Stomach (tissue), 4 donors: ENCODE data around the gene FAM13C.

Source experiments
- CTCF ChIP-seq, 7 experiments: fragments of 450-650 bp in 4 of 7; fragments of 200-600 bp in 3 of 7; sonication (generic) in 3 of 7; IDR thresholded peaks; one replicate each; pipeline ENCODE4 v1.5.1; 2016 to 2019; ENCODE audit warnings: antibody characterized with exemption in 7 of 7, control low read depth in 2 of 7, mild to moderate bottlenecking in 1 of 7
- EP300 ChIP-seq: sonication (generic); formaldehyde crosslinking; IDR thresholded peaks from one replicate; pipeline ENCODE4 v1.6.1; 2017; ENCODE audit warnings: antibody characterized with exemption
- POLR2A ChIP-seq, 4 donors: fragments of 450-650 bp; IDR thresholded peaks; one replicate each; pipeline ENCODE4 v1.6.1; 2016; ENCODE audit warnings: antibody characterized with exemption in 4 of 4, control low read depth in 2 of 4, mild to moderate bottlenecking in 1 of 4, moderate library complexity in 1 of 4
- POLR2AphosphoS5 ChIP-seq, 3 donors: sonication (generic); formaldehyde crosslinking; IDR thresholded peaks; one replicate each; pipeline ENCODE4 v1.6.1; 2016; ENCODE audit warnings: antibody characterized with exemption in 3 of 3

GRCh38 chr10:59244871-59245270 lies 117.5 kb downstream of the FAM13C start:
- no peak for TF ChIP-seq CTCF (IDR thresholded peaks at IDR 0.05)
- no peak for TF ChIP-seq POLR2AphosphoS5 (IDR thresholded peaks at IDR 0.05)
- no peak for TF ChIP-seq EP300
- no peak for TF ChIP-seq POLR2A (IDR thresholded peaks at IDR 0.05)
